Activated CD8-positive, alpha-beta memory T cell treated with anti-CD3 and anti-CD28 coated beads, Interleukin-2, amount 50 U/mL, for 48 hours (primary cell): ENCODE results near the gene MKRN3.
"Not testable (repeated sequence)": the region's sequence is repeated elsewhere in the genome, so short reads cannot be mapped to it uniquely, and the experiment has no call there.

Experiments
- DNase-seq: peaks from one replicate; pipeline ENCODE4 v3.0.0-alpha.2; 2020

MKRN3 gene

GRCh38 chr15:23594252-23594770, 28.8 kb downstream of the MKRN3 start:
- no peak for DNase-seq

DNA sequence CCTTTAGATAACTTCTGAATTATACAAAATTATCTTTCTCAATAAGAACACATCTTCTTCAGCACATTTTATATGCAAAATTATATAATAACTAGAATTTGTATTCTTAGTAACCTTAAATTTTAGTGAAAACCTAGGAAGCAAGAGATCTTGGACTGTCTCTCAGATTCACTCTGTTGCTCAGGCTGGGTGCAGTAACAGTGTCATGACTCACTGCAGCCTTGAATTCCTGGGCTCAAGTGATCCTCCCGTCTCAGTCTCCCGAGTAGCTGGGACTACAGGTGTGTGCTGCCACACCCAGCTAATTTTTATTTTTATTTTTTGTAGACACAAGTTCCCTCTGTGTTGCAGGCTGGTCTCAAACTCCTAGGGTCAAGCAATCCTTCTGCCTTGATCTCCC, 29.9 kb downstream of the MKRN3 start:
- no peak for DNase-seq

DNA sequence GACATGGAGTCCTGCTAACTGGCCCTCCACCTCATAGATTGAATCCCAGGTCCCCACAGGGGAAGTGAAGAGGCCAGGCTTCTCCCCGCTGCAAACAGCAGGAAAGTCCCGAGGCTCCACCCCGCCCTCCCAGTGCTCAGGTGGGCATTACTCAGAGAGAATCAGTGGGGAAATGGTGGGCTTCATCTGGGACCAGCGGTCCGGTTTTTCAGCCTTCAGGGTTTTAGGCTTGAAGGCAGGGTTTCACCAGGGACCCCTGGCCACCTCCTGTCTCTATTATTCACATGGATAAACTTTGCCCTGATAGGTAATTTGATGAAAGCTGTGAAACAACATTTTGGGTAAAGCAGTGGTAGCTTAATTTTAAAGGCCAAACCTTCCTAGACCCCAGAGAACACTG, 31.3 kb downstream of the MKRN3 start:
- DNase-seq: no peak

DNA sequence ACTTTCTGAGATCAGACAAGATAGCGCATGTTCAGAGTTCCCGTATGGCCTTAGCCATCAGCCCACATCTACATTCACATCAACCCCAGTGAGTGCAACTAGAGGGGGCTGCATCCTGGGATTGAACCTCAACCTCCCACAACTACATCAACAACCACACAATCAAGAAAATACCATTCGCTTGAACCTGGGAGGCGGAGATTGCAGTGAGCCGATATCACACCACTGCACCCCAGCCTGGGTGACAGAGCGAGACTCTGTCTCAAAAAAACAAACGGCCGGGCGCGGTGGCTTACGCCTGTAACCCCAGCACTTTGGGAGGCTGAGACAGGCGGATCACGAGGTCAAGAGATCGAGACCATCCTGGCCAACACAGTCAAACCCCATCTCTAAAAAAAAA, 31.8 kb downstream of the MKRN3 start:
- not testable (repeated sequence) for DNase-seq

GRCh38 chr15:23599053-23599452, 33.6 kb downstream of the MKRN3 start:
- no peak for DNase-seq

- DNase-seq: no peak
Measured at GRCh38 chr15:23602124-23602523, 36.6 kb downstream of the MKRN3 start.

GRCh38 chr15:23606226-23606625, 40.8 kb downstream of the MKRN3 start:
- DNase-seq: no peak

DNA sequence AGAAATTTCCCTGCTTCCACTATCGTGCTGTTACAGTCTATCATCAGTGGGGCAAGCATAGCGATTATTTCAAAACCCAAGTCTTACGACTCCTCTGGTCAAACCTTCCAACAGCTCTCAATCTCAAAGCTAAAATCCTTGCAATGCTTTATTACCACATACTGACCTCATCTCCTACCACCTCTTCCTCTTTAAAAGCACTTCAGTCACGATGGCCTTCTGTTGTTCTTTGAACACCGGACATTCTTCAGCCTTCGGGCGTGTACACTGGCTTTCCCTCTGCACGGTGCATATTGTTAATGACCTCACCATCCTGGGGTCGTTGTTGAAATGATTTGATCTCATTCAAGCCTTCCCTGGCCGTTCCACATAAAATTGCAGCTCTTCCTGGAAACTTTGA, 51.1 kb downstream of the MKRN3 start:
- DNase-seq: no peak
